Astrocyte (in vitro differentiated cells and primary cell): ENCODE data around the gene MLXIPL. TPM values are rescaled to one million over a fixed set of nuclear protein-coding genes. Genes with fewer than 3 reads are reported as not detected.

ENCODE experiments used
- DNase-seq: peaks from one replicate; pipeline ENCODE4 v3.0.0-alpha.2; 2010; ENCODE audit warnings: low read depth
- FAIRE-seq: peaks from 2 replicates; lab custom pipeline; 2011; peaks lifted over from hg19 to GRCh38; lab: Jason Lieb, UNC
- H2AFZ ChIP-seq: 2 replicates; pipeline ENCODE4 v1.6.0; 2012; ENCODE audit warnings: low read depth, low read length, inconsistent platforms
- H3K27ac ChIP-seq: 2 replicates; pipeline ENCODE4 v1.5.1; 2011; ENCODE audit warnings: low read depth, low read length, inconsistent platforms
- H3K27me3 ChIP-seq: 2 replicates; pipeline ENCODE4 v1.6.0; 2011; ENCODE audit warnings: low read length, inconsistent platforms; ENCODE audit not compliant: insufficient read depth
- H3K36me3 ChIP-seq: 2 replicates; pipeline ENCODE4 v1.5.1; 2011; ENCODE audit warnings: low read length, inconsistent platforms; ENCODE audit not compliant: insufficient read depth
- H3K4me1 ChIP-seq: 2 replicates; pipeline ENCODE4 v1.5.1; 2011; ENCODE audit warnings: low read length, inconsistent platforms; ENCODE audit not compliant: insufficient read depth
- H3K4me2 ChIP-seq: 2 replicates; pipeline ENCODE4 v1.6.0; 2012; ENCODE audit warnings: low read length, inconsistent platforms
- H3K4me3 ChIP-seq: 2 replicates; pipeline ENCODE4 v1.5.1; 2011; ENCODE audit warnings: low read depth, mild to moderate bottlenecking, low read length, inconsistent platforms; ENCODE audit not compliant: insufficient read depth
- H3K79me2 ChIP-seq: 2 replicates; pipeline ENCODE4 v1.6.0; 2012; ENCODE audit warnings: mild to moderate bottlenecking, low read length, inconsistent platforms; ENCODE audit not compliant: insufficient read depth
- H3K9ac ChIP-seq: 2 replicates; pipeline ENCODE4 v1.6.0; 2012; ENCODE audit warnings: mild to moderate bottlenecking, low read length, inconsistent platforms
- H3K9me3 ChIP-seq: 2 replicates; pipeline ENCODE4 v1.5.1; 2012; ENCODE audit warnings: low read depth, mild to moderate bottlenecking, low read length, inconsistent platforms; ENCODE audit not compliant: insufficient read depth
- H4K20me1 ChIP-seq: 2 replicates; pipeline ENCODE4 v1.6.0; 2012; ENCODE audit warnings: low read length, inconsistent platforms; ENCODE audit not compliant: insufficient read depth
- H3K27ac Mint-ChIP-seq: one replicate; pipeline ENCODE4 v1.8.0; 2021; ENCODE audit warnings: mild to moderate bottlenecking, mixed read lengths; ENCODE audit not compliant: unreplicated experiment
- H3K27me3 Mint-ChIP-seq: one replicate; pipeline ENCODE4 v1.8.0; 2021; ENCODE audit warnings: low read depth, mixed read lengths; ENCODE audit not compliant: unreplicated experiment
- H3K36me3 Mint-ChIP-seq: one replicate; pipeline ENCODE4 v1.8.0; 2021; ENCODE audit warnings: low read depth, mixed read lengths; ENCODE audit not compliant: unreplicated experiment
- H3K4me1 Mint-ChIP-seq: one replicate; pipeline ENCODE4 v1.8.0; 2021; ENCODE audit warnings: low read depth, mixed read lengths; ENCODE audit not compliant: unreplicated experiment
- H3K4me3 Mint-ChIP-seq: one replicate; pipeline ENCODE4 v1.8.0; 2021; ENCODE audit warnings: mild to moderate bottlenecking, moderate library complexity, mixed read lengths; ENCODE audit not compliant: unreplicated experiment
- H3K9me3 Mint-ChIP-seq: one replicate; pipeline ENCODE4 v1.8.0; 2021; ENCODE audit warnings: mild to moderate bottlenecking, mixed read lengths; ENCODE audit not compliant: unreplicated experiment
- CTCF ChIP-seq: IDR thresholded peaks from 2 replicates; pipeline ENCODE4 v1.5.1; 2011; ENCODE audit warnings: low read depth, mild to moderate bottlenecking, inconsistent platforms, low read length, moderate library complexity; ENCODE audit not compliant: insufficient read depth
- EZH2 ChIP-seq: IDR thresholded peaks from 2 replicates; pipeline ENCODE4 v1.6.1; 2012; ENCODE audit warnings: mild to moderate bottlenecking, low read length, inconsistent platforms; ENCODE audit not compliant: insufficient read depth
- total RNA-seq: library from RNA; stranded (reverse); gene quantifications from 2 replicates; pipeline ENCODE4 v1.2.1, GENCODE V29; 2021

Gene MLXIPL
- total RNA-seq, 1 donor from 2014 or later: 0.41 TPM

GRCh38 chr7:73638911-73639310 lies 14.6 kb upstream of the MLXIPL start:
- Histone ChIP-seq H2AFZ (no peak overlapping the region), H3K9me3 (peaks cover 11% of the 10 kb centered on the region), H3K4me2 (no peak overlapping the region), H3K4me3 (no peak overlapping the region), H3K27ac (no peak overlapping the region), H4K20me1 (no peaks in the 10 kb centered on the region), H3K9ac (no peak overlapping the region), H3K27me3 (no peaks in the 10 kb centered on the region), H3K36me3 (no peaks in the 10 kb centered on the region), H3K4me1 (peaks cover 9% of the 10 kb centered on the region), H3K79me2 (no peaks in the 10 kb centered on the region)
- DNase-seq (no peak), FAIRE-seq (no peak)
- H3K27me3 Mint-ChIP-seq: peaks cover 10% of the 10 kb centered on the region
- H3K27ac Mint-ChIP-seq: no peak overlapping the region
- no peaks in the 10 kb centered on the region for H3K36me3 Mint-ChIP-seq
- H3K9me3 Mint-ChIP-seq: no peaks in the 10 kb centered on the region
- H3K4me3 Mint-ChIP-seq: no peak overlapping the region
- TF ChIP-seq EZH2 (no peak), CTCF (no peak)
- peaks cover 7% of the 10 kb centered on the region for H3K4me1 Mint-ChIP-seq

GRCh38 chr7:73635428-73636200 lies 11.3 kb upstream of the MLXIPL start:
- no peak overlapping the region for H2AFZ ChIP-seq
- no peak overlapping the region for H3K27ac ChIP-seq
- no peak overlapping the region for H3K27ac Mint-ChIP-seq
- no peaks in the 10 kb centered on the region for H3K27me3 ChIP-seq
- peaks cover 5% of the 10 kb centered on the region for H3K27me3 Mint-ChIP-seq
- FAIRE-seq: no peak
- no peaks in the 10 kb centered on the region for H3K79me2 ChIP-seq
- peak overlapping the region; percentile 52 for H3K4me2 ChIP-seq
- H3K36me3 Mint-ChIP-seq: no peaks in the 10 kb centered on the region
- no peak for DNase-seq
- no peak overlapping the region for H3K9ac ChIP-seq
- H3K4me1 Mint-ChIP-seq: peaks cover 7% of the 10 kb centered on the region
- no peak for TF ChIP-seq CTCF
- no peak for TF ChIP-seq EZH2
- H3K9me3 Mint-ChIP-seq: no peaks in the 10 kb centered on the region
- no peaks in the 10 kb centered on the region for H3K36me3 ChIP-seq
- peaks cover 9% of the 10 kb centered on the region for H3K4me1 ChIP-seq
- no peak overlapping the region for H3K4me3 Mint-ChIP-seq
- H4K20me1 ChIP-seq: no peaks in the 10 kb centered on the region
- H3K9me3 ChIP-seq: no peaks in the 10 kb centered on the region
- no peak overlapping the region for H3K4me3 ChIP-seq

GRCh38 chr7:73633844-73634243 lies 9.5 kb upstream of the MLXIPL start:
- FAIRE-seq: no peak

More at GRCh38 chr7:73633844-73634243, 9.5 kb upstream of the MLXIPL start:
- no peak overlapping the region for H3K9ac ChIP-seq
- DNase-seq: no peak
- H3K27ac Mint-ChIP-seq: no peak overlapping the region
- no peaks in the 10 kb centered on the region for H4K20me1 ChIP-seq
- no peaks in the 10 kb centered on the region for H3K79me2 ChIP-seq
- no peak overlapping the region for H3K4me3 ChIP-seq
- H3K36me3 Mint-ChIP-seq: no peaks in the 10 kb centered on the region
- no peak overlapping the region for H3K4me3 Mint-ChIP-seq
- H3K9me3 ChIP-seq: no peaks in the 10 kb centered on the region
- H3K36me3 ChIP-seq: no peaks in the 10 kb centered on the region
- H3K27ac ChIP-seq: no peak overlapping the region
- peaks cover 10% of the 10 kb centered on the region for H3K27me3 Mint-ChIP-seq
- TF ChIP-seq CTCF: no peak
- no peak for TF ChIP-seq EZH2
- H3K27me3 ChIP-seq: no peaks in the 10 kb centered on the region
- peaks cover 9% of the 10 kb centered on the region for H3K4me1 ChIP-seq
- H2AFZ ChIP-seq: no peak overlapping the region
- H3K9me3 Mint-ChIP-seq: no peaks in the 10 kb centered on the region
- peaks cover 7% of the 10 kb centered on the region for H3K4me1 Mint-ChIP-seq
- H3K4me2 ChIP-seq: no peak overlapping the region
